Measurements from ENCODE around the gene GRIA4. TPM values are rescaled to one million over a fixed set of nuclear protein-coding genes. Genes with fewer than 3 reads are reported as not detected.

Gene GRIA4
- total RNA-seq: 14.1 TPM

DNA sequence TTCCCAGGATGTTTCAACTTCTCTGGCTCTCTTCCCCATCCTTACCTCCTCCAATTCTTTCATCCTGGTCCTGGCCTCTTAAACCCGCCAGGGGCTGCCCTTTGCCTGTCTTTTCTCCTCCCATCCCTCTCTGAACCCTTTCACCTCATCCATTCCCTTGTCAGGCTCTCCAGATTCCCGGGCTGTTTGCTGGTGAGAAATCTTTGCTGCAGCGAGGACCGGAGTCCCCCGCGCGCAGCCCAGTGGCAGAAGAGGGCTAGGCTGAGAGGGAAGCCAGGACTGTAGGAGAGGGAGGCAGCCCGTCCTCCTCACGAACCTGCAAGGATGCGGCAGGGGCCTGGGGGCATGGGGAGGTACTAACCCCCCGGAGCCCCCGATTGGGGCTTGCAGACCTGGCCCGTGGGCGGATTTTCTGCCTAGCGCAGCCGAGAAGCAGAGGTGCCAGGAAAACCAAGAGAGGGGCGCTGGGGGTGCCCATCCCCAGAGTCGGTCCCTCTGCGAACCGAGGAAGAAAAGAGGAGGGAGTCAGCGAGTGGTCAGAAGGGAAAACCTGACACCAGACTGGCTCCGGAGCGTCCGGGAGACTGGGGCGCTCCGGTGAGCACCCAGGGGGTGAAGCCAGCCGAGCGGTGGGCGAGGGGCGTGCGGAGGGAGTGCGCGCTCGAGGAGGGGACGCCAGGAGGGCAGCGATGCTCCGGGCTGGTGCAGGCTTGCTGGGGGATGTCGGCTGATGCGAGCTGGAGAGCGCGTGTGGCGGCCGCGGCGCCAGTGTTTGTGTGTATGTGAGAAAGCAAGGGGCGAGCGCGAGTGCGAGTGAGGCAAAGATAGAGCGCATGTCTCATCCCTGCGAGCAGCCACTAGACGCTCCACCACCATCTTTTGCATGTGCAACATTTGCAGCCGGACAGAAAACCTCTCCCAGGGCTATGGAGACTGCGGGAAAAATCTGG, at the start of gene GRIA4:
Gene GRIA4, plus strand, starts transcription at position 242 of the 950 bp plus-strand sequence. CDS start 925 bp downstream, outside the sequence.
- Histone ChIP-seq H3K27me3 (ENCODE audit: control insufficient read depth in 3 of 3, insufficient read depth in 3 of 3, low read length in 3 of 3) (peaks cover 28 to 36% (median 35%) of the 10 kb centered on the region in 3 donors), H3K36me3 (ENCODE audit: control insufficient read depth in 3 of 3, insufficient read depth in 3 of 3, low read length in 3 of 3) (no peaks in the 10 kb centered on the region), H3K9ac (ENCODE audit: low read depth in 1 of 3, low read length in 3 of 3) (no peak within 1 kb of the TSS)

GRCh38 chr11:105573091-105573490, 36.8 kb upstream of the GRIA4 start:
- no peaks in the 10 kb centered on the region for H3K4me1 ChIP-seq (ENCODE audit: control insufficient read depth in 3 of 3, insufficient read depth in 3 of 3, low read length in 3 of 3)
- H3K27ac ChIP-seq (ENCODE audit: low read depth, low read length): no peak overlapping the region
- H3K9me3 ChIP-seq (ENCODE audit: control insufficient read depth in 3 of 3, low read length in 3 of 3): no peaks in the 10 kb centered on the region
- H3K36me3 ChIP-seq (ENCODE audit: control insufficient read depth in 3 of 3, insufficient read depth in 3 of 3, low read length in 3 of 3): no peaks in the 10 kb centered on the region
- no peaks in the 10 kb centered on the region for H3K27me3 ChIP-seq (ENCODE audit: control insufficient read depth in 3 of 3, insufficient read depth in 3 of 3, low read length in 3 of 3)
- no peak overlapping the region for H3K4me3 ChIP-seq (ENCODE audit: low read length in 3 of 3)
- H3K9ac ChIP-seq (ENCODE audit: low read depth in 1 of 3, low read length in 3 of 3): no peak overlapping the region

More for the DNA sequence above, at the start of gene GRIA4:
- H3K4me1 ChIP-seq (ENCODE audit: control insufficient read depth in 3 of 3, insufficient read depth in 3 of 3, low read length in 3 of 3): peaks cover 4 to 9% (median 8%) of the 10 kb centered on the region in 3 donors
- peaks cover 0 to 3% (median 0%) of the 10 kb centered on the region in 3 donors for H3K9me3 ChIP-seq (ENCODE audit: control insufficient read depth in 3 of 3, low read length in 3 of 3)
- no peak within 1 kb of the TSS for H3K27ac ChIP-seq (ENCODE audit: low read depth, low read length)
- peak within 1 kb of the TSS; percentile 31 to 52 (median 51) for H3K4me3 ChIP-seq (ENCODE audit: low read length in 3 of 3)

- H3K9ac ChIP-seq (ENCODE audit: low read depth in 1 of 3, low read length in 3 of 3): no peak overlapping the region
- no peaks in the 10 kb centered on the region for H3K36me3 ChIP-seq (ENCODE audit: control insufficient read depth in 3 of 3, insufficient read depth in 3 of 3, low read length in 3 of 3)
- no peaks in the 10 kb centered on the region for H3K4me1 ChIP-seq (ENCODE audit: control insufficient read depth in 3 of 3, insufficient read depth in 3 of 3, low read length in 3 of 3)
- no peaks in the 10 kb centered on the region for H3K27me3 ChIP-seq (ENCODE audit: control insufficient read depth in 3 of 3, insufficient read depth in 3 of 3, low read length in 3 of 3)
- no peak overlapping the region for H3K27ac ChIP-seq (ENCODE audit: low read depth, low read length)
- no peak overlapping the region for H3K4me3 ChIP-seq (ENCODE audit: low read length in 3 of 3)
- H3K9me3 ChIP-seq (ENCODE audit: control insufficient read depth in 3 of 3, low read length in 3 of 3): no peaks in the 10 kb centered on the region
These were observed 34.9 kb upstream of the GRIA4 start for GRCh38 chr11:105574974-105575373.

- Histone ChIP-seq H3K27me3 (ENCODE audit: control insufficient read depth in 3 of 3, insufficient read depth in 3 of 3, low read length in 3 of 3) (no peaks in the 10 kb centered on the region), H3K36me3 (ENCODE audit: control insufficient read depth in 3 of 3, insufficient read depth in 3 of 3, low read length in 3 of 3) (no peaks in the 10 kb centered on the region), H3K9ac (ENCODE audit: low read depth in 1 of 3, low read length in 3 of 3) (no peak overlapping the region), H3K4me3 (ENCODE audit: low read length in 3 of 3) (no peak overlapping the region), H3K27ac (ENCODE audit: low read depth, low read length) (no peak overlapping the region), H3K9me3 (ENCODE audit: control insufficient read depth in 3 of 3, low read length in 3 of 3) (no peaks in the 10 kb centered on the region), H3K4me1 (ENCODE audit: control insufficient read depth in 3 of 3, insufficient read depth in 3 of 3, low read length in 3 of 3) (no peaks in the 10 kb centered on the region)
These were observed 32.2 kb upstream of the GRIA4 start for GRCh38 chr11:105577641-105578040.

DNA sequence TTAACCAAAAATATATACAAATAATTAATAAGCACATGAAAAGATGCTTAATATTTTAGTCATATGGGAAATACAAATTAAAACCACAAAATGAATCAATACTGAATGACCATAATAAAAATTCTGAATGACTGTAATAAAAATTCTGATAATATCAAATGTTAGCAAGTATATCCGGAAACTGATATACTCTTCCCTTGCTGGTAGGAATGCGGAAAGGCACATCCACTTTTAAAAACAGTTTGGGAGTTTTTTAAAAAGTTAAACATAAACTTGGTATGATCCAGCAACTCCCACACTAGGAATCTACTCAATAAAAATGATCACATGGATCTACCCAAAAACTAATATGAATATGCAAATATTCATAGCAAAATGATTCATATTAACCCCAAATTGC, 30.8 kb upstream of the GRIA4 start:
- no peak overlapping the region for H3K9ac ChIP-seq (ENCODE audit: low read depth in 1 of 3, low read length in 3 of 3)
- no peak overlapping the region for H3K4me3 ChIP-seq (ENCODE audit: low read length in 3 of 3)
- no peak overlapping the region for H3K27ac ChIP-seq (ENCODE audit: low read depth, low read length)
- no peaks in the 10 kb centered on the region for H3K36me3 ChIP-seq (ENCODE audit: control insufficient read depth in 3 of 3, insufficient read depth in 3 of 3, low read length in 3 of 3)
- no peaks in the 10 kb centered on the region for H3K9me3 ChIP-seq (ENCODE audit: control insufficient read depth in 3 of 3, low read length in 3 of 3)
- no peaks in the 10 kb centered on the region for H3K4me1 ChIP-seq (ENCODE audit: control insufficient read depth in 3 of 3, insufficient read depth in 3 of 3, low read length in 3 of 3)
- no peaks in the 10 kb centered on the region for H3K27me3 ChIP-seq (ENCODE audit: control insufficient read depth in 3 of 3, insufficient read depth in 3 of 3, low read length in 3 of 3)

GRCh38 chr11:105582497-105582896, 27.4 kb upstream of the GRIA4 start:
- Histone ChIP-seq H3K9ac (ENCODE audit: low read depth in 1 of 3, low read length in 3 of 3) (no peak overlapping the region), H3K4me3 (ENCODE audit: low read length in 3 of 3) (no peak overlapping the region), H3K27me3 (ENCODE audit: control insufficient read depth in 3 of 3, insufficient read depth in 3 of 3, low read length in 3 of 3) (no peaks in the 10 kb centered on the region), H3K9me3 (ENCODE audit: control insufficient read depth in 3 of 3, low read length in 3 of 3) (no peaks in the 10 kb centered on the region), H3K4me1 (ENCODE audit: control insufficient read depth in 3 of 3, insufficient read depth in 3 of 3, low read length in 3 of 3) (no peaks in the 10 kb centered on the region), H3K36me3 (ENCODE audit: control insufficient read depth in 3 of 3, insufficient read depth in 3 of 3, low read length in 3 of 3) (no peaks in the 10 kb centered on the region), H3K27ac (ENCODE audit: low read depth, low read length) (no peak overlapping the region)

- Histone ChIP-seq H3K36me3 (ENCODE audit: control insufficient read depth in 3 of 3, insufficient read depth in 3 of 3, low read length in 3 of 3) (no peaks in the 10 kb centered on the region), H3K9ac (ENCODE audit: low read depth in 1 of 3, low read length in 3 of 3) (no peak overlapping the region), H3K4me1 (ENCODE audit: control insufficient read depth in 3 of 3, insufficient read depth in 3 of 3, low read length in 3 of 3) (no peaks in the 10 kb centered on the region), H3K9me3 (ENCODE audit: control insufficient read depth in 3 of 3, low read length in 3 of 3) (no peaks in the 10 kb centered on the region), H3K27ac (ENCODE audit: low read depth, low read length) (no peak overlapping the region), H3K4me3 (ENCODE audit: low read length in 3 of 3) (no peak overlapping the region), H3K27me3 (ENCODE audit: control insufficient read depth in 3 of 3, insufficient read depth in 3 of 3, low read length in 3 of 3) (no peaks in the 10 kb centered on the region)
These were observed 21.9 kb upstream of the GRIA4 start for GRCh38 chr11:105588001-105588400.

DNA sequence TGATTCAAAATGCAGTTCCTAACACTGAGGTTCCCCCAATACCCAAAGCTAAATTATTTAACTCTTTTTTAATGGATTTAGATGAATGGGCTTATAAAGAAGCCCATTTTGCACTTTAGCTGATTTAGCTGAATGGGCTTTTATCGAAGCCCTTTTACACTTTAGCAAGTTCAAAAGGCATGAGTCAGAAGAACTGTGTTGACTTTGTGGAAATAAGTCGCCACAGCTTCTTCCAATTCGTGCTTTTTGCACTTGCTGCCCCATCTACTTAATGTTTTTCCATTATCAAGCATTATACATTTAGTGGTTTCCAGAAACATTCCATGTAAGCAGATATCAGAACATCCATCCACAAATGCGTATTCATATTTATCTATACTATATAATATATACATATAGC, 20.5 kb upstream of the GRIA4 start:
- no peaks in the 10 kb centered on the region for H3K9me3 ChIP-seq (ENCODE audit: control insufficient read depth in 3 of 3, low read length in 3 of 3)
- H3K4me3 ChIP-seq (ENCODE audit: low read length in 3 of 3): no peak overlapping the region
- H3K27me3 ChIP-seq (ENCODE audit: control insufficient read depth in 3 of 3, insufficient read depth in 3 of 3, low read length in 3 of 3): no peaks in the 10 kb centered on the region
- H3K9ac ChIP-seq (ENCODE audit: low read depth in 1 of 3, low read length in 3 of 3): no peak overlapping the region
- no peak overlapping the region for H3K27ac ChIP-seq (ENCODE audit: low read depth, low read length)
- no peaks in the 10 kb centered on the region for H3K36me3 ChIP-seq (ENCODE audit: control insufficient read depth in 3 of 3, insufficient read depth in 3 of 3, low read length in 3 of 3)
- H3K4me1 ChIP-seq (ENCODE audit: control insufficient read depth in 3 of 3, insufficient read depth in 3 of 3, low read length in 3 of 3): no peaks in the 10 kb centered on the region

DNA sequence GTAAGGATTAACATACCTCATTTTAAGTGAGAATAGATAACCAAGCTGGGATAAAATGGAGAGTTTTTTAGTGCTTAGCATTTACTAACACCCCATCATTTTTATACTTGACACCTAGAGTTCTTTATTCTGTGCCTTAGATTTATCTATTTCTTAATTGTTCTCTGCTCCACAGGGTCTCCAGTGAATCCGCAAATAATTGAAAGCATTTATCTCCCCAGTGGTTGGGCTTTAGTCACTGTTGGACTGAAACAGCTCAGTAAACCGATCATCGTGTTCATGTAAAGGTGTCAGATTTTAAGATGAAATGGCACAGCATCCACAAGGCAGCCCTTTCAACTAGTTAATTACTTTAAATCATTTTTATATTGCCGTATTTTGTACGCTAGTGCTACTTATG, 17.8 kb upstream of the GRIA4 start:
- no peaks in the 10 kb centered on the region for H3K9me3 ChIP-seq (ENCODE audit: control insufficient read depth in 3 of 3, low read length in 3 of 3)
- H3K27ac ChIP-seq (ENCODE audit: low read depth, low read length): no peak overlapping the region
- H3K4me3 ChIP-seq (ENCODE audit: low read length in 3 of 3): no peak overlapping the region
- no peaks in the 10 kb centered on the region for H3K27me3 ChIP-seq (ENCODE audit: control insufficient read depth in 3 of 3, insufficient read depth in 3 of 3, low read length in 3 of 3)
- H3K36me3 ChIP-seq (ENCODE audit: control insufficient read depth in 3 of 3, insufficient read depth in 3 of 3, low read length in 3 of 3): no peaks in the 10 kb centered on the region
- H3K4me1 ChIP-seq (ENCODE audit: control insufficient read depth in 3 of 3, insufficient read depth in 3 of 3, low read length in 3 of 3): no peaks in the 10 kb centered on the region
- H3K9ac ChIP-seq (ENCODE audit: low read depth in 1 of 3, low read length in 3 of 3): no peak overlapping the region

DNA sequence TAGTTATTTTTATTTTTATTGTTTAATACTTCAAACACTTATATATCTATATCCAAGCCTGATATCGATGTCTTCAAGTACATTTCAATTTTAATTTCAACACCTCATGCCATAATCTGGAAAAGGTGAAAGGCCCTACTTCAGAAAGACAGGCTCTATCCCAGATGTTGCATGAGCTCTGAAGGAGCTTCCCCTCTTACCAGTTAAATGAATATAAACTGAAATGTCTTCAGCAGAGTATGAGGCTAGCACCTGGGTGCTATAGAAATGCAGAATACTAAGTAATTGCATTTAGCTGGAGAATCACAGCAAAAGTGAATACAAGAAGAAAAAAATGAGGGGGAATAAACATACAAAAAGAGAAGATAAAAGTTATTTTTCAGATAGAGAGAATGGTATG, 11.5 kb upstream of the GRIA4 start:
- no peak overlapping the region for H3K9ac ChIP-seq (ENCODE audit: low read depth in 1 of 3, low read length in 3 of 3)
- no peak overlapping the region for H3K4me3 ChIP-seq (ENCODE audit: low read length in 3 of 3)
- H3K27me3 ChIP-seq (ENCODE audit: control insufficient read depth in 3 of 3, insufficient read depth in 3 of 3, low read length in 3 of 3): no peaks in the 10 kb centered on the region
- H3K9me3 ChIP-seq (ENCODE audit: control insufficient read depth in 3 of 3, low read length in 3 of 3): no peaks in the 10 kb centered on the region
- no peaks in the 10 kb centered on the region for H3K4me1 ChIP-seq (ENCODE audit: control insufficient read depth in 3 of 3, insufficient read depth in 3 of 3, low read length in 3 of 3)
- no peak overlapping the region for H3K27ac ChIP-seq (ENCODE audit: low read depth, low read length)
- no peaks in the 10 kb centered on the region for H3K36me3 ChIP-seq (ENCODE audit: control insufficient read depth in 3 of 3, insufficient read depth in 3 of 3, low read length in 3 of 3)
